ENCODE results near the gene NECAB3.

GRCh38 chr20:33664085-33664761 lies 10.0 kb downstream of the NECAB3 start:
- TF ChIP-seq SUZ12 (IDR thresholded peaks at IDR 0.05; ENCODE audit: extremely low read depth, insufficient read depth, insufficient read length): no peak
- no peak for TF ChIP-seq ZNF274 (IDR thresholded peaks at IDR 0.05; ENCODE audit: low read depth, low read length)
